ENCODE results near the gene RALGAPB.

RALGAPB gene

DNA sequence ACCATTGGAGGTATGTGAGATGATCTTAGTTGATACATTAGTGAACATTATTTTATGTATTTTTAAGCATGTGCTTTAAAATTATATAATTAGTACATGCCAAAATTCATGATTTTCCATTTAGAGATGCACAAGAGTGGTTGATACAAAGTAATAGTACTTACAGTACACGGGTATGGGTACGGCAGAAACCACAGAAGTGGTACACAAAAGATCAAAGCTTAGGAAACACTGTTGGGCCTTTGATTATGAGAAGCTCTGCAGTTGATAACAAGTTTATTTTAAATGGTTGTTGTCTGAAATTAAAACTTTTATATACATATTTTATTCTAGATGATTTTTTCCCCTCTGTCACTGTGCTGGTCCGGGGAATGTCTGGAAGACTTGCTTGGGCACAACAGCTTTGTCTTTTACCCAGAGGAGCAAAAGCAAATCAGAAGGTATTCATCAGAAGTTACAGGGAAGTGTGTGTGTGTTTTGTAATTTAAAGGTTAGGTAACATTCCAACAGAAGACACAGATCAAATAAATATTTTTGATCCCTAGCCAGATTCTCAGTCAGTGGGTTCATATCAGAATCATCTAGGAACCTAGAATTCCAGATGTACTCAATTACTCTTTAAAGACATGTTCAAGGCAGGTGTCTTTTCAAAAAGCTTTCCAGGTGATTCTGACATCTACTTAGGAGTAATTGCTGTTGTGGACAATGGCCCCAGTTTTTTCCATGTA, 75.9 kb downstream of the RALGAPB start:
- no peak for DNase-seq (ENCODE audit: low spot score)

DNA sequence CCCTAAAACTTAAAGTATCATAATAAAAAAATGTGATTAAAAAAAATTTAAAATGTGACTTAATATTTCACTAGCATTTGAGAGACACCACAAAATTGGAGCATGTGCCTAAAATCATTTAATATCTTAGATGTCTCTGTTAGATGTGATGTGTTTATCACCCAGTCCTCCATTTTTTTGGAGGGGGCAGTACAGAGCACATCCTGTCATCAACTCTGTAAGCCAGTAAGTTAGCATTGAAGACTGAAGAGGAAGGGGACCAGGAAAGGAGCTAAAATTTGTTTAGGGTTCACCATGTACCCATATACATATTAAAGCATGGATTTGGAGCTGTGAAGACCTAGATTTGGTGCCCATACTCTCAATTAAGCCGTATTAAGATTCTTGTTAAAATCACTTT, 77.6 kb downstream of the RALGAPB start:
- no peak for DNase-seq (ENCODE audit: low spot score)

DNA sequence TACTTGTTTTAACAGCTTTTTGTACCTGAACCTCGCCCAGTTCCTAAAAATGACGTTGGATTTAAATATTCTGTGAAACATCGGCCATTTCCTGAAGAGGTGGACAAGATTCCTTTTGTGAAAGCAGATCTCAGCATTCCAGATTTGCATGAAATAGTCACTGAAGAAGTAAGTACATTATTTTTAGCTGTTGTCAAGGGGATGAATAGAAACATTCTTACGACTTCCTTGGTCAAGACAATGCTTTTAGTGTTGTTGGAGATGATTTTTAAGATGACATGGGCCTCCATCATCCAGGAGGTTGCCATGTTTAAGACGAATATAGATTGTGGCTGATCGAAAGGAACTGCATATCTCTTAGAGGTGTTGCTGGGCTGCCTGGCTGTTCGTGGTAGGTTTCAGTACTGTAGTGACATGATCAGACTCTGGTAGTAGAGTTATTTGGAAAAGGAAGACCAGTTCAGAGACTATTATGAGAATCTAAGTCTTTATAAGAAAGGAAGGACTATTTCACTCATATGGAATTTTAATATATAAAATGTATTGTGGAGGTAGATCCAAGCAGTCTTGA, 78.5 kb downstream of the RALGAPB start:
- DNase-seq (ENCODE audit: low spot score) = no peak

DNA sequence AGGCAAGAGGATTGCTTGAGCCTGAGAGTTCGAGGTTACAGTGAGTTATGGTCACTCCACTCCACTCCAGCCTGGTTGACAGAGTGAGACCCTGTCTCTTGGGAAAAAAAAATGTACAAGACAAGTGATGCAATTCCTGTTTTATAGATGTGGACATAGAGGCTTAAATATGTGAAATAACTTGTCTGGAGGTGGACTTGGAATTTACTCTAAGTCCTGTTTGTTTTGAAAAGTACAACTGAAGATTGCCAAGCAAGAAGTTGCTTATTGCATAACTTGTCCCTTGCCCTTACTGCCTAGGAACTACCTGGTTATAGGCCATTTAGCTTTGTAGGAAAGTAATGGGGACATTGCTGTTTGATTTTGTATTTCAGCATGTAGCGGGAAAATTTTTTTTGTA, 82.3 kb downstream of the RALGAPB start:
- DNase-seq (ENCODE audit: low spot score) = no peak

DNA sequence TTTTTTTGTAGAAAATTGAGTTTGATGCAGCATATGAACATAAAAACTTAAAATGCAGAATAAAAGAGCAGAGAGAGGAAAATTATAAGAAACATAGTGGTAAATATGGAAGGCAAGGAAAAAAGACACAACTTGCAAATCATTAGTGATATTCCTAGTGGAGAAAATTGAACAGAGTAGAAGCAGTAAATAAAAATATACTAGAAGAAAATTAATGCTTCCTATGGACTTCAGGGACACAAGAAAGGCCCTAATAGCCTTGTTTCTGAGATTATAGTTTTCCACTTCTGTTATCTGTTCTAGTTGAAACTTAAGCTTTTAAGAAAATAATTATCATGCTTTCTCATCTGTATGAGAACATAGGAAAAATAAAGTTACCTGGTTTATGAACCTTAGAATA, 82.8 kb downstream of the RALGAPB start:
- no peak for DNase-seq (ENCODE audit: low spot score)

DNA sequence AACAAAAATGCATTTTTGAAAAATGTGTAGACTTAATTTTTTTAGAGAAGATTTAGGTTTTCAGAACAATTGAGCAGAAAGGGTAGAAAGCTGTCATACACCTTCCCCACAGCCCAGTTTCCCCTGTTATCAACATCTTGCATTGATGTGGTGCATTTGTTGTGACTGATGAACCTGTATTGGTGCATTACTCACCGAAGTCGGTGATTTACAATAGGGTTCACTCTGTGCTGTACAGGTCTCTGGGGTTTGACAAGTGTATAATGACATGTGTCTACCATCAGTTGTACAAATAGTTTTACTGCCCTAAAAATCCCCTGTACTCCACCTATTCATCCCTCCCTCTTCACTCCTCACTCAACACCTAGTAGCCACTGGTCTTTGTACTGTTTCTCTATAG, 84.5 kb downstream of the RALGAPB start:
- DNase-seq (ENCODE audit: low spot score) = no peak

DNA sequence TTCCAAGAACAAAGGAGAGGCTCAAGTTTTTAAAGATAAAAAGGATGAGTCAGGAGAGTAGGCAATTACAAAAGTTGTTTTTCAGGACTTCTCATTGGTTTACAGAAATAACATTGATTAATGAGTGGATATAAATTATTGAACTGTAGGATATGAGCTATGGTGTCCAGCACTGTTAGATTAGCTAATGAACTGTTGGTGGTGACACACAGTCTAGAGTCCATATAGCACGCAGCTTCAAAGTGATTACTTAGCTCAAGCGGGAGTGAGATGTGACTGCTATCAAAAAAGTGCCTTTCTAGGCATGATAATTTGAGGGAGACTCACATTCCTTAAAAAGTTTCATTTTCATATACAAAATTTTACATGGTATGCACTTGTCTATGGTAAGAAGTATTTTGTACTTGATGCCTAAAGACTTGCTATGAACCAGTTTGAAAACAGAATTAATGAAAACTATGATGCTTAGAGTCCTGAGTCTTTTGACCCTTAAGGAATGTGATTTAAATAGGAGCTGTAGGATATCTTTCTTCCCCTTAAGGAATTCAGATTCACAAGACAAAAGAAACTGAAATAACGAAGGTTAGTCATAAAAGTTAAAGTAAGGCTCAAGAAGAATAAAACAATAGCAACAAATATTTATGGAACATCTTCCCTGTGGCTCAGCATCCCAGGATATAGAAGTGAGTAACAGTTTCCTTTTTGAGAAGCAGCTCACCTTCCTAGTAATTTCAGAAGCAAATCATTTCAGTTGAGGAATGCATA, 86.1 kb downstream of the RALGAPB start:
- DNase-seq (ENCODE audit: low spot score) = no peak

DNA sequence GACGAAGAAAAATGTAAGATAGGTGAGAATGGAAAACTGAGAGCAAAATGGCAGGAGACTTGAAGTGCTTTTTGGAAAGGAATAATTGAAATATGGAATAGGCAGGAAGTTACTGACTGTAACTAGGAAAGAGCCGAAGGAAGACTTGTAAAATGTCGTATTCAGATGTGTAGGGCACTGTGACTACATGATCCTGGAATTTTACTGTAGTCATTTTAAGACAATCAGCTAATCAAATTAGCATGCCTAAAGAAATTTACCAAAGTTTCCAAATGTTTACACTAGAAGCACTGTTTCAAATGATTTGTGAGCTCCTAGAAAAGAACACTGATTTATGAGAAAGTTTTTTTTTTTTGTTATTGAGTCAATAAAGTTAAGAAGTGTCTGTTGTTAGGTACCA, 87.1 kb downstream of the RALGAPB start:
- DNase-seq (ENCODE audit: low spot score) = no peak

DNA sequence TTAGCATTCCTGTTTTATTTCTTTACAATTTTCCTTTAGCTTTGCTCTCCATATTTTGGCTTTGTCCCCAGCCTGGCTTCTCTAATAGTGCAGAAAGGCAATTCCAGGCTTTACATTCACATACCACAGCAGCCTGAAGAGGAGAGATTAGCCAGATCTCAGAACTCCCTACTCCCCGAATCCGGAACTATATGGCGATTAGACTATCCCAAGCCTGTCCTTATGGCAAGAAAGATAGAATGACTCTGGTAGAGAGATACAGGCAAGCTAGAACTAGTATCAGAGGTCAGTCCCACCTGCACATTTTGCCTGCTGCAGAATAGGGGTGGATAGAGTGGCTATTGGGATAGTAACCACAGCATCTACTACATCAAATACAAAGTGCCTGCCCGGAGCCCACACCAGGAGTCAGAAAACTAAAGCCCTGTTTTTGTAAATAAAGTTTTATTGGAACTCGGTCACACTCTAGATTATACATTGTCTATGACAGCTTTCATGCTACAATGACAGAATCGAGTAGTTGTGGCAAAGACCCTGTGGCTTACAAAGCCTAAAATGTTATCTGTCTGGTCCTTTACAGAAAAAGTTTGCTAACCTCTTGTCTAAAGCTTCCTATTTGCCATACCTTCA, 91.3 kb downstream of the RALGAPB start:
- DNase-seq (ENCODE audit: low spot score) = no peak

DNA sequence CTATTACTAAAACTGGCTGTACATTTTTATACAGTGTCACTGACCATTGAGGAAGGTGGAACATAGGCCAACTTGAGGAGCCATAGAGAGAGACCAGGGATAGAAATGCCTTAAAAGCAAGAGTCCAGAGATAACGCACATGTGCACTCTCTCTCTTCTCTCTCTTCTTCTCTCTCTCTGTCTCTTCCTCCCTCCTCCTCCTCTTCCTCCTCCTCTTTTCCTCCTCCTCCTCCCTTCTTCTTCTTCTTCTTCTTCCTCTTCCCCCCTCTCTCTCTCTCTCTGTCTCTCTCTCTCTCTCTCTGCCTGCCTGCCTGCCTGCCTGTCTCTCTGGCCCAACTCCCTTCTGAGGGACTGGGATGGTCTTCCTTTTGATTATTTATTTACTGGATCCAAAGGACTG, 92.0 kb downstream of the RALGAPB start:
- DNase-seq (ENCODE audit: low spot score) = no peak

DNA sequence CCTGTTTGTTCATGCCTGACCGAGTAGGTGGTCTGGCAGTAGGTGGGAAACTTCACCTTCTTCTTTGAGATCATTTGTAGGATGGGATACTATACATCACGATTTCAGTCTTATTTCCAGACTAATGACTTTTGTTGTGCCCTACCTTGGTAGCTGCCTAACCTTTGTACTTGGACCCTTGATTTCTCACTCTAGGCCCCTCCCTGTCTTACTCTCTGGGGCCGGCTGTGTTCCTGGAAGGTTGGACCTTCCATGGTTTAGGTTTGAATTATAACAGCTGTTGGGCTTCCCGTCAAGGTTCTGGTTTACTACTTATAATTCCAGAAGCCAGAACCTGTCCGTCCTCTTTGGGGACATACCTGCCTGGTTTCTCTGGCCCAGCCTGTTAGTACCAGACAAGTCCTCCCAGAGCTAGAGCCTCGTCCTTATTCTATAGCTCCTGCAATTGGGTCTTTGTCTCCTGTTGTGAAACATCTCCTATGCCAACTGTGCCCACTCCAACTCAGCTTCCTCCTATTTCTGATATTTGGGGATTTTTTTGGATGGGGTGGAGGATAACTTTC, 93.5 kb downstream of the RALGAPB start:
- no peak for DNase-seq (ENCODE audit: low spot score)

DNA sequence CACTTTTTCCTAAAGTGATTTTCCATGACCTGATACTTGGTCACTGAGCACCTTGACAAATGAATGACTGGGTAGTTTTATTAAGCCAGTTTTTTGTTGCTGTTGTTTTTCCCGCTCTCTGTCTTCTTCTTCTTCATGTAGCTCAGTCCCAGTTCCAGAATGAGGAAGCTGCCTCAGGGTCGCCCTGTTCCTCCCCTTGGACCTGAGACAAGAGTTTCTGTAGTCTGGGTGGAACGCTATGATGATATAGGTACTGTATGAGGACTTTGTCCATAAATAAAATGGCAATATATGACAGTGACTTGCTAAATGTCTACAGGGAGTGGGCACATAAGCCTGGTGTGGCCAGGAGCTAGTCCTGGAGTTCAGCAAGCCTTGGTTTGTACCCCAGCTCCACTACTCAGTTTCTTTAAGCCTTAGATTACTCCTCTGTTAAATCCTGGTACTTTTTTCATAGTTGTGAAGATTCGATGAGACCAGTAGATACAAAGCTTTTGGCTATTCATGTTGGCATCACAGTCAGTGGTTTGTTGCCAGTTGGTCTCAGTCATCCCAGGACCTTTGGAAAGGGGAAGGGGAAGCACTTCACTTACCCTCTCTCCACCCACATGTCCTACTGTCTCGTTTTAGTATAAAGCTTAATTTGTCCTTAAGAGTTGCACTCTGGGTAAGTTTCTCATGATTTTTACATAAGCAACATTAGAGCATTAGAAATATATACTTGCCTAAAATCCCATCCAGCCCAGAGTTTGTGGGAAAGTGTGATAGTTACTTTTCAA, 97.3 kb downstream of the RALGAPB start:
- no peak for DNase-seq (ENCODE audit: low spot score)

DNA sequence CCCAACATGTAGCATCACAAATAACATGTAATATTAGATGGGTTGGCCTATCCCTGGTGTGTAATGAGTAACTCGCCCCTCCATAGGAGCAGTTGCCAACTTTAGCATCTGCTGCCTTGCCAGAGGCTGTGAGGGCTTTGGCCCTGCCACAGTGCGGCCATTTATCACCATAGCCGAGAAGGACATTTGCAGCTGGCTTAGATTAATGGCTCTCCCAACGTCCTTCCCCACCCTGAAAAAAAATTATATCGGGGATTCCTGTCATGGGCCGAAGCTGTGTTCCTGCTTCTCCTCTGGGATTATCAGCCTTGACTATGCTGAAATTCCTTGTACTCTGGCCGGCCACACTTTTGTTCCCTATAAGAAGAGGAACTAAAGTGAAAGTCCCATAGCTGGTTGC, 100.8 kb downstream of the RALGAPB start:
- peak; percentile 20 for DNase-seq (ENCODE audit: low spot score)

DNA sequence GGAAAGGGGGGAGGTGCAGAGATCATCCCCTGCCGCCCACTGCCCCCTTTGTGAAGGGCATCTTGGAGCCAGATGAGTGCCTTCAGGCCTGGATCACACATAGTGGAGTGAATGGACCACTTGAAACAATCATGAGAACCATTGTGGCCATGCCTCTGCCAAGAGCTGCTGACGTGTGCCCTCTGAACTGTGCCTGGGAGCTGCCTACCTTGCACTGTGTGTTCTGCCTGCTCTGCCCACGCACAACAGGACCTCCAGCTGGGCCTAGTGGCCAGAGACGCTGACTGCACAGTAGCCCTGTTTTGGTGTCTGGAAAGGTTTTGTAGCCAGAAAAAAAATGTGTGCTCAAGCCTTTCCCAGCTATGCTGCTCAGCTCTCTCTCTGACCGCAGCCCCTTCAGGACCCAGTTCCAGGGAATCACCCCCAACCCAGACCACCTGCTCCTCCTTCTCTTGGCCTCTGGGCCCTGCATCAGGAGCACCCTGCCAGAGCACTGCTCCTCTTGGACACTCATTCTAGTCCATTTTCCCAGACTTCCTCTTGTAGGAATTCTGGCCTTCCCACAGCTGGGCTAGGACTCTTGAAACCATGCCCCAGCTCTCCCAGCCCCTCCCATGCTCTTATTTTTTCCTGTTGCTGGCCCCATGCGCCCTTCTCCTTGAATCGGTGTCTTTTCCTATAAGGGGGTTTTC, 106.7 kb downstream of the RALGAPB start:
- DNase-seq (ENCODE audit: low spot score) = no peak

DNA sequence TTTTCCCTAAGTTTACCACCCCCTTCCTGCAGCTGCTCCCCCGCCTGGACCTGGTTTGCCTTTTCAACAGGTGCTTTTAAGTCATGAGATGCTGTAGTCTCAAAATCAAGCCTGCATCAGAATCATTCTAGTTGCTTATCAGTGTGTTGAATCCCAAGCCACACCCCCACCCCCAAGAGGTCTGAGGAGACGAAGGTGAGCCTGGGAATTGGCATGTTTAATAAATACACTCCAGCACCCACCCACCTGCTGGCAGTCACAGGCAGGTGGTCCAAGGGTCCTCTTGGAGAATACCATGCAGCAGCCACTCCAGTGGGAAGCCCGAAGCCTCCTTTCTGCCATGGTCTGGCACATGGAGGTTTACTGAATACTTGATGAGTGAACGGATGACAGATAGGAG, 107.3 kb downstream of the RALGAPB start:
- no peak for DNase-seq (ENCODE audit: low spot score)

DNA sequence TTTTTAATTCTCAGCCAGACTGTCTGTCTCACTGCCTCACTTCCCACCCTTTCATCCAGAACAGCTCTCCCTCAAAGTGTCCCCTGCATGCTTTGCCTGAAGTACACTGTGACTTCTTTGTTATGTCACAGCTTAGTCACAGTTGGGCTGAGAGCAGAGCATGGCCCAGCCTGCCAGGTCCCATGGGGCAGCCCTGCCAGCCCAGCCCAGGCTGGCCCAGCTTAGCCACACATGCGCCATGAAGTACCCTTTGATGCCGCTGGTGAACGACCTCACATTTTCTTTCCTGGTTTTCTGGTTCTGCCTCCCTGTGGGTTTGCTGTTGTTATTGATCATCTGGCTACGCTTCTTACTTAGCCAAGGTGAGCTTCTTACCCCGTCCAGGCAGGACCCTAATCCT, 108.4 kb downstream of the RALGAPB start, which contains the start of gene ADIG:
ADIG (plus strand) TSS at position 185 of the 400 bp plus-strand sequence; CDS start at position 239, 54 bp downstream.
- DNase-seq (ENCODE audit: low spot score) = peak; percentile 83

DNA sequence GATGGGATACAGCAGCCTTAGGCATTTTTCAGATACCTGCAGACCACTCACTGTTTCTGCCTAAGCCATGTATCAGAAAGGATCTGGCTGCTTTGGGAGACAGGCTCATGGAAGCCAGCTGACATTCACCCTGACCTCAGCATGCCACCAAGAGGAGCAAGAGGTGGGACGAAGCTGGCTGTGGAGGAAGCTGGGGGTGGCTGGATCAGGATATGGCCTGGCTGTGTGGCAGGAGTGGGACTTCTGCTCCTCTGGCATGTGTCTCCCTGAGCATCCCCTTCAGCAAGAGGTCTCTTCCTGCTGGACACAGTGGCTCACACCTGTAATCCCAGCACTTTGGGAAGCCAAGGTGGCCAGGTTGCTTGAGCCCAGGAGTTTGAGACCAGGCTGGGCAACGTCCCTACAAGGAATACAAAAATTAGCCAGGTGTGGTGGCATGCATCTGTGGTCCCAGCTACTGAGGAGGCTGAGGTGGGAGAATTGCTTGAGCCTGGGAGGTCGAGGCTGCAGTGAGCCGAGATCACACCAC, 109.3 kb downstream of the RALGAPB start:
- DNase-seq (ENCODE audit: low spot score) = no peak

DNA sequence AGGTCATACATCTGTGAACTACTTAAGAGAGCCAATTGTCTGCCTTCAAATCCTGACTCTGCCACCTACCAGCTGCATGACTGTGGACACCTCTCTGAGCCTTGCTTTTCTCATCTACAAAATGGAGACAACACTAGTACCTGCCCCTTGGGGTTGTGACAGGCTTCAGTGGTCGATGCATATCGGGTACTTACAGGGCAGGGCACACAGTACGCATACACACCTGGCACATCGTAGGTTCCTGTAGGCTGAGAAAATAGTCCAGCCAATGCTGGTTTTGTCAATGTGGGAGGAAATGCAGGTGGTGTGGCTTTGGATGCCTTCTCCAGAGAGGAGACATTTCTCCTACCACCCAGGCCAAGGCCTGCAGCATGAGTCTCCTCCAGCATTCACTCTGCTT, 110.7 kb downstream of the RALGAPB start:
- DNase-seq (ENCODE audit: low spot score) = no peak

DNA sequence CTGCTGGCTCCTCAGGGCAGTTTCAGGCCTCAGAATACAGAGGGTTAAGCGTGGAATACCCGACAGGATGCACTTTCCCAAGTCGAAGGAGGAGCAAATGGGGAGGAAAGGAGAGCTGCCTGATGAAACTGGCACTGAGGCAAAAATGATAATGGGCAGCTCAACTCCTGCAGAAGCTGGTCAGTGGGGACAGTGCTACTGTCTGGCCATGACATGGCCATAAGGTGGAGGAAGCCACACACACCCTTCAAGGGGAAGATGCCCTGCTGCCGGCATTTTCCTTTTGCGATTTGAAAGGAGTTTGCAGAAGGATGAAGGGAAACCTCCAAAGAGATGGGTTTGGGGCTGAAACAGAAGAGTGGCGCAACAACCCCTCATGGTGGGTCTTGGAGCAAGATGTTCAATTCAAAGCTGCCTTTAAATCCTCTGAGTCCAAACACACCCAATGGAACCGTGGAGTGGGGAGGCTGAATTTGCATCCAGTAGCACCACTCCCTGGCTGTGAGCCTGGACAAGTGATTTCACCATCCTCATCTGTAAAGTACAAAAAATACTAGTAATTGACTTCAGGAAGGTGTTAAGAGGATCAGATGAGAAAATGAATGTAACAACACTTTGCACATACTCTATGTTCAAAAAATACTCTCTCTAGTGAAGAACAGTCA, 111.6 kb downstream of the RALGAPB start:
- no peak for DNase-seq (ENCODE audit: low spot score)
